ENCODE measurements around the gene RENBP. TPM values are rescaled to one million over a fixed set of nuclear protein-coding genes. Genes with fewer than 3 reads are reported as not detected.

RENBP gene
- total RNA-seq, 1 experiment from 2014 or later: 7.1 TPM

DNA sequence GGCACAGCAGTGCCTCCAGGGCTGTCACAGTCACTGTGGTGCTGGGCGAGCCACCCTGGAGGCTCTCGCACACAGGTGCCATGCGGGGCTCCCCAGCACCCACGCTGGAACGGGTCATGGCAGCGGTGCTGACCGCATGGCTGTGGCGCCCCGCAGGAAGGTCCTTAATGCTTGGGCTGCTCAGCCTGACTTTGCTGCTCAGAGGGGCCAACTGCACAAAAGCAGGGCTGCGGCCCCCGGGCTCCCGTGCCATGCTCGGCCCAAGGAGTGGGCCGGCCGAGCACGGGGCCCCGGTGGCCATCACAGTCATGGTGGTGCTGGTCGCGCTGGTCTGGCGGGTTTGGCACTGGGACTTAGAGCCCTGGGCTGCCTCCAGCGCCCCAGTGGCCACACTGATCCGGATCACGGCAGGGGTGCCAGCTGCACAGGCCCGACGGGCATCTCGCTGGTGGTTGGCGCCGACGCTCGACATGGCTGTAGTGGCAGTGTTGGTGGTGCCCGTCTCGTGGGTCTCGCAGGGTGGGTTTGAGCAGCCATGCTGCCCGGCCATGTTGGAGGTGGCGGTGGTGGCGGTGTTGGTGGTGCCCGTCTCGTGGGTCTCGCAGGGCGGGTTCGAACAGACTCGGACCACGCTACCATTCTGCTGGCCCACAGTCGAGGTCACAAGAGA, 10.2 kb upstream of the RENBP start:
- TF ChIP-seq, protein P1, sequence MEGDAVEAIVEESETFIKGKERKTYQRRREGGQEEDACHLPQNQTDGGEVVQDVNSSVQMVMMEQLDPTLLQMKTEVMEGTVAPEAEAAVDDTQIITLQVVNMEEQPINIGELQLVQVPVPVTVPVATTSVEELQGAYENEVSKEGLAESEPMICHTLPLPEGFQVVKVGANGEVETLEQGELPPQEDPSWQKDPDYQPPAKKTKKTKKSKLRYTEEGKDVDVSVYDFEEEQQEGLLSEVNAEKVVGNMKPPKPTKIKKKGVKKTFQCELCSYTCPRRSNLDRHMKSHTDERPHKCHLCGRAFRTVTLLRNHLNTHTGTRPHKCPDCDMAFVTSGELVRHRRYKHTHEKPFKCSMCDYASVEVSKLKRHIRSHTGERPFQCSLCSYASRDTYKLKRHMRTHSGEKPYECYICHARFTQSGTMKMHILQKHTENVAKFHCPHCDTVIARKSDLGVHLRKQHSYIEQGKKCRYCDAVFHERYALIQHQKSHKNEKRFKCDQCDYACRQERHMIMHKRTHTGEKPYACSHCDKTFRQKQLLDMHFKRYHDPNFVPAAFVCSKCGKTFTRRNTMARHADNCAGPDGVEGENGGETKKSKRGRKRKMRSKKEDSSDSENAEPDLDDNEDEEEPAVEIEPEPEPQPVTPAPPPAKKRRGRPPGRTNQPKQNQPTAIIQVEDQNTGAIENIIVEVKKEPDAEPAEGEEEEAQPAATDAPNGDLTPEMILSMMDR (conservative IDR thresholded peaks at IDR 0.05): no peak
- H3K56ac ChIP-seq (ENCODE audit: insufficient read length, low read depth, low read length): no peak overlapping the region
- H4K8ac ChIP-seq (replicated peaks; ENCODE audit: insufficient read length, low read depth, low read length): no peak overlapping the region
- H2BK5ac ChIP-seq (ENCODE audit: insufficient read length, low read length): no peak overlapping the region
- no CpG with 5 or more reads among the region's 44 CpGs for WGBS (ENCODE audit: extremely low coverage, insufficient read length, low lambda C conversion rate)
- H3K23me2 ChIP-seq (ENCODE audit: insufficient read length, low read depth, low read length, poor library complexity, severe bottlenecking): no peaks in the 10 kb centered on the region
- no peak overlapping the region for H2BK12ac ChIP-seq (ENCODE audit: insufficient read length, low read depth, low read length)
- no peak overlapping the region for H2AK5ac ChIP-seq (ENCODE audit: insufficient read length, low read length)
- H3K4me3 Mint-ChIP-seq: no peak overlapping the region
- no peak overlapping the region for H3K9ac ChIP-seq (ENCODE audit: extremely low read depth, insufficient read length, low read length)
- peak overlapping the region in 2 of 3 experiments; percentile 58 to 72; a peak in 1 of 7 replicates for H3K27ac Mint-ChIP-seq
- peaks cover 0 to 6% of the 10 kb centered on the region in 2 experiments; a peak in 2 of 4 replicates for H3K4me1 Mint-ChIP-seq
- no peak overlapping the region for H3K27ac ChIP-seq (ENCODE audit: insufficient read length, low read depth, low read length)
- no peaks in the 10 kb centered on the region for H4K20me1 ChIP-seq (ENCODE audit: control insufficient read depth, insufficient read depth, insufficient read length)
- no peak overlapping the region for H4K5ac ChIP-seq (ENCODE audit: insufficient read length, low read depth, low read length)
- peaks cover 5% of the 10 kb centered on the region for H3K9me3 ChIP-seq (ENCODE audit: control insufficient read depth, low read depth, low read length)
- H3K4ac ChIP-seq (ENCODE audit: low read depth, low read length): no peak overlapping the region
- H3K23ac ChIP-seq (ENCODE audit: insufficient read length, low read depth, low read length): no peak overlapping the region
- H2BK20ac ChIP-seq (ENCODE audit: low read depth, low read length, poor library complexity, severe bottlenecking): no peak overlapping the region
- H3T11ph ChIP-seq (ENCODE audit: low read length): no peak overlapping the region
- H3K79me2 ChIP-seq (ENCODE audit: insufficient read depth, low read length): no peaks in the 10 kb centered on the region
- no peak overlapping the region for H2BK120ac ChIP-seq (ENCODE audit: low read depth, low read length, poor library complexity, severe bottlenecking)
- no peak overlapping the region for H2BK15ac ChIP-seq (ENCODE audit: low read depth, low read length)
- no peak overlapping the region for H3K18ac ChIP-seq (ENCODE audit: insufficient read length, low read depth, low read length)
- no peak overlapping the region for H4K91ac ChIP-seq (ENCODE audit: insufficient read length, low read depth, low read length)
- no peaks in the 10 kb centered on the region for H3K4me1 ChIP-seq (ENCODE audit: insufficient read depth, low read length)
- no peak overlapping the region for H3K4me2 ChIP-seq (ENCODE audit: insufficient read depth, insufficient read length, low read length)
- H2AFZ ChIP-seq (ENCODE audit: low read length): no peak overlapping the region
- no peaks in the 10 kb centered on the region for H3K79me1 ChIP-seq (ENCODE audit: insufficient read depth, low read depth, low read length, poor library complexity, severe bottlenecking)
- no peak overlapping the region for H3K14ac ChIP-seq (ENCODE audit: insufficient read depth, low read length)
- peaks cover 73 to 96% (median 89%) of the 10 kb centered on the region in 3 experiments for H3K36me3 Mint-ChIP-seq (ENCODE audit: insufficient read depth in 1 of 3, low read depth in 3 of 3)
- no peaks in the 10 kb centered on the region for H3K27me3 Mint-ChIP-seq (ENCODE audit: low read depth)
- H3K27me3 ChIP-seq (ENCODE audit: insufficient read depth, low read length): no peaks in the 10 kb centered on the region
- no peaks in the 10 kb centered on the region; a peak in 1 of 5 replicates for H3K9me3 Mint-ChIP-seq
- DNase-seq: no peak
